ENCODE data around the gene GABPB2.
A peak's percentile ranks its signal among the peaks of the same experiment; 100 is the strongest.

The GABPB2 gene

GRCh38 chr1:151070474-151071276 is at the start of gene GABPB2:
TSS of gene GABPB2 (plus strand) at chr1:151070761. CDS start at chr1:151088190, 17,429 bp downstream.
- DNase-seq, result peak; percentile 65 to 77 (median 68)

- DNase-seq, result peak; percentile 33 to 81 (median 66)
Measured at GRCh38 chr1:151024540-151025146, 45.9 kb upstream of the GABPB2 start.

GRCh38 chr1:151026460-151026859 is 44.1 kb upstream of the GABPB2 start:
- no peak for DNase-seq

- no peak for DNase-seq
Measured at GRCh38 chr1:151032164-151032563, 38.4 kb upstream of the GABPB2 start.

- no peak for DNase-seq
Measured at GRCh38 chr1:151035167-151035566, 35.4 kb upstream of the GABPB2 start.

- no peak for DNase-seq
Measured at GRCh38 chr1:151036356-151036755, 34.2 kb upstream of the GABPB2 start, which contains the start of gene BNIPL. TSS of gene BNIPL (plus strand) at chr1:151036586. CDS start at chr1:151036726, 140 bp downstream.

GRCh38 chr1:151037032-151037431 is 33.5 kb upstream of the GABPB2 start:
- DNase-seq, result no peak

GRCh38 chr1:151039521-151039920 is 31.0 kb upstream of the GABPB2 start:
- DNase-seq, result no peak

GRCh38 chr1:151043163-151043562 is 27.4 kb upstream of the GABPB2 start:
- DNase-seq, result no peak

GRCh38 chr1:151047591-151047924 is 23.0 kb upstream of the GABPB2 start, which contains the start of gene C1orf56:
TSS of gene C1orf56 (plus strand) at chr1:151047751. CDS start at chr1:151047848, 97 bp downstream.
- DNase-seq, result peak in 3 of 4 experiments; percentile 17 to 53 (median 37)

- peak in 1 of 4 experiments; percentile 43 for DNase-seq
Measured at GRCh38 chr1:151047925-151048644, 22.5 kb upstream of the GABPB2 start.

- DNase-seq, result no peak
Measured at GRCh38 chr1:151048645-151049032, 21.9 kb upstream of the GABPB2 start.

- DNase-seq, result no peak
Measured at GRCh38 chr1:151049458-151049857, 21.1 kb upstream of the GABPB2 start.

GRCh38 chr1:151050051-151050688 is 20.4 kb upstream of the GABPB2 start:
- no peak for DNase-seq

GRCh38 chr1:151051356-151052009 is 19.1 kb upstream of the GABPB2 start:
- DNase-seq, result no peak

- DNase-seq, result no peak
Measured at GRCh38 chr1:151054971-151055547, 15.5 kb upstream of the GABPB2 start.

- DNase-seq, result no peak
Measured at GRCh38 chr1:151055581-151055980, 15.0 kb upstream of the GABPB2 start.

- no peak for DNase-seq
Measured at GRCh38 chr1:151056149-151056548, 14.4 kb upstream of the GABPB2 start.

GRCh38 chr1:151058692-151059091 is 11.9 kb upstream of the GABPB2 start:
- no peak for DNase-seq

- DNase-seq, result peak; percentile 46 to 76 (median 62)
Measured at GRCh38 chr1:151059109-151060006, 11.2 kb upstream of the GABPB2 start, which contains the start of gene CDC42SE1. TSS of gene CDC42SE1 (minus strand) at chr1:151059622. CDS start at chr1:151055730, 3,892 bp downstream.
